Keratinocyte (primary cell): ENCODE data around the gene TSHZ3. TPM values are rescaled to one million over a fixed set of nuclear protein-coding genes. Genes with fewer than 3 reads are reported as not detected.

Experiments
- DNase-seq: peaks from one replicate; pipeline ENCODE4 v3.0.0-alpha.2; 2011; ENCODE audit warnings: low read depth, missing footprints, low spot score
- FAIRE-seq: peaks from 2 replicates; lab custom pipeline; 2011; peaks lifted over from hg19 to GRCh38; lab: Jason Lieb, UNC
- H2AFZ ChIP-seq: 2 replicates; pipeline ENCODE4 v1.6.0; 2012; ENCODE audit warnings: low read length, control low read depth, inconsistent platforms; ENCODE audit not compliant: control insufficient read depth
- H3K27ac ChIP-seq: 2 replicates; pipeline ENCODE4 v1.5.1; 2011; ENCODE audit warnings: low read length; ENCODE audit not compliant: control insufficient read depth, insufficient read depth
- H3K27me3 ChIP-seq: 3 replicates; pipeline ENCODE4 v1.6.0; 2011; ENCODE audit warnings: low read length; ENCODE audit not compliant: control insufficient read depth, insufficient read depth; ENCODE audit errors: extremely low read depth
- H3K36me3 ChIP-seq, 2 experiments: 2 replicates in 1 of 2; 3 replicates in 1 of 2; pipeline ENCODE4 v1.5.1; 2011; ENCODE audit warnings: low read length in 2 of 2, mild to moderate bottlenecking in 1 of 2; ENCODE audit not compliant: control insufficient read depth in 2 of 2, insufficient read depth in 2 of 2; ENCODE audit errors: extremely low read depth in 1 of 2
- H3K4me1 ChIP-seq: 3 replicates; pipeline ENCODE4 v1.5.1; 2011; ENCODE audit warnings: low read length; ENCODE audit not compliant: control insufficient read depth, insufficient read depth; ENCODE audit errors: extremely low read depth
- H3K4me2 ChIP-seq: 3 replicates; pipeline ENCODE4 v1.6.0; 2011; ENCODE audit warnings: low read depth, low read length; ENCODE audit not compliant: control insufficient read depth, insufficient read depth; ENCODE audit errors: extremely low read depth
- H3K4me3 ChIP-seq, 3 experiments: fragments of 200-600 bp in 1 of 3; sonication (generic) in 1 of 3; 2 replicates in 2 of 3; 3 replicates in 1 of 3; pipeline ENCODE4 v1.5.1; 2011 to 2016; ENCODE audit warnings: low read length in 3 of 3, mild to moderate bottlenecking in 3 of 3, control low read depth in 2 of 3, inconsistent platforms in 1 of 3, low read depth in 1 of 3, mixed read lengths in 1 of 3, mixed run types in 1 of 3, moderate library complexity in 1 of 3; ENCODE audit not compliant: control insufficient read depth in 2 of 3, insufficient read depth in 2 of 3; ENCODE audit errors: extremely low read depth in 1 of 3
- H3K79me2 ChIP-seq: 2 replicates; pipeline ENCODE4 v1.6.0; 2012; ENCODE audit warnings: low read length; ENCODE audit not compliant: control insufficient read depth, insufficient read depth
- H3K9ac ChIP-seq: 3 replicates; pipeline ENCODE4 v1.6.0; 2011; ENCODE audit warnings: low read length; ENCODE audit not compliant: control insufficient read depth, insufficient read depth; ENCODE audit errors: extremely low read depth
- H3K9me1 ChIP-seq: 3 replicates; pipeline ENCODE4 v1.6.0; 2011; ENCODE audit warnings: low read length; ENCODE audit not compliant: control insufficient read depth, insufficient read depth; ENCODE audit errors: extremely low read depth
- H3K9me3 ChIP-seq: 2 replicates; pipeline ENCODE4 v1.5.1; 2012; ENCODE audit warnings: low read depth, low read length; ENCODE audit not compliant: control insufficient read depth
- H4K20me1 ChIP-seq: 3 replicates; pipeline ENCODE4 v1.6.0; 2011; ENCODE audit warnings: low read length; ENCODE audit not compliant: control insufficient read depth, insufficient read depth; ENCODE audit errors: extremely low read depth
- CTCF ChIP-seq, 3 experiments: IDR thresholded peaks in 1 of 3; conservative IDR thresholded peaks in 1 of 3; optimal IDR thresholded peaks in 1 of 3; 2 replicates in 2 of 3; 3 replicates in 1 of 3; pipeline versions ENCODE3 to v1.5.1; 2011; ENCODE audit warnings: low read length in 3 of 3, mild to moderate bottlenecking in 3 of 3, moderate library complexity in 2 of 3, control low read depth in 1 of 3, inconsistent platforms in 1 of 3; ENCODE audit not compliant: insufficient read depth in 2 of 3; ENCODE audit errors: extremely low read depth in 1 of 3
- EZH2 ChIP-seq: IDR thresholded peaks from one replicate; pipeline ENCODE4 v1.6.1; 2012; ENCODE audit warnings: inconsistent platforms, mild to moderate bottlenecking, low read length, moderate library complexity
- dilution Hi-C: fragments of 300-500 bp; cut with MboI; formaldehyde crosslinking; loops from one replicate; pipeline ENCODE4 v1.7.0; 2020; ENCODE audit warnings: low sequenced_read_pairs; ENCODE audit not compliant: extremely low pct_ligation_motif_present
- polyA plus RNA-seq, 5 experiments: library from polyadenylated mRNA; depleted of rRNA in 3 of 5; stranded (reverse) in 3 of 5; stranded (forward) in 1 of 5; unstranded in 1 of 5; fragments of >200 nt; gene quantifications; 1 replicate in 1 of 5; 2 replicates in 3 of 5; 3 replicates in 1 of 5; pipeline versions ENCODE4 v1.2.1 to v1.2.3, GENCODE V29; 2011 to 2012; ENCODE audit warnings: missing spikeins in 2 of 5, low read depth in 1 of 5, low replicate concordance in 1 of 5

TSHZ3 gene
- polyA plus RNA-seq, 1 donor (not counting 4 experiments of a cell fraction or from before 2014, with no cell fraction given), result 3.6 TPM

- Histone ChIP-seq H3K9ac (no peak overlapping the region), H2AFZ (no peak overlapping the region), H3K9me1 (no peaks in the 10 kb centered on the region), H3K4me2 (no peak overlapping the region), H4K20me1 (no peaks in the 10 kb centered on the region), H3K27ac (no peak overlapping the region), H3K9me3 (no peaks in the 10 kb centered on the region), H3K4me1 (peaks cover 3% of the 10 kb centered on the region), H3K4me3 (no peak overlapping the region), H3K79me2 (peaks cover 28% of the 10 kb centered on the region), H3K27me3 (no peaks in the 10 kb centered on the region), H3K36me3 (no peaks in the 10 kb centered on the region)
- no peak for FAIRE-seq
- TF ChIP-seq EZH2 (no peak), CTCF (optimal IDR thresholded peaks at IDR 0.05 in 1 of 3, IDR thresholded peaks at IDR 0.05 in 1 of 3, conservative IDR thresholded peaks at IDR 0.05 in 1 of 3; ENCODE audit: extremely low read depth in 1 of 3, insufficient read depth in 2 of 3, low read length in 3 of 3) (no peak)
- dilution Hi-C loops, result no loop called here
- DNase-seq, result no peak
Measured at GRCh38 chr19:31317093-31317492, 32.1 kb downstream of the TSHZ3 start.

GRCh38 chr19:31316201-31316951 is 32.9 kb downstream of the TSHZ3 start:
- H2AFZ ChIP-seq, result no peak overlapping the region
- DNase-seq (no peak), FAIRE-seq (no peak)
- peaks cover 27% of the 10 kb centered on the region for H3K79me2 ChIP-seq
- no peaks in the 10 kb centered on the region for H4K20me1 ChIP-seq
- H3K27ac ChIP-seq, result no peak overlapping the region
- H3K9me1 ChIP-seq, result no peaks in the 10 kb centered on the region
- H3K9me3 ChIP-seq, result no peaks in the 10 kb centered on the region
- H3K4me3 ChIP-seq, result no peak overlapping the region
- H3K4me1 ChIP-seq, result peaks cover 3% of the 10 kb centered on the region
- dilution Hi-C loops, result no loop called here
- H3K36me3 ChIP-seq, result peaks cover 0 to 1% of the 10 kb centered on the region in 2 experiments
- H3K27me3 ChIP-seq, result no peaks in the 10 kb centered on the region
- no peak overlapping the region for H3K9ac ChIP-seq
- no peak overlapping the region for H3K4me2 ChIP-seq
- TF ChIP-seq CTCF (optimal IDR thresholded peaks at IDR 0.05 in 1 of 3, IDR thresholded peaks at IDR 0.05 in 1 of 3, conservative IDR thresholded peaks at IDR 0.05 in 1 of 3; ENCODE audit: extremely low read depth in 1 of 3, insufficient read depth in 2 of 3, low read length in 3 of 3) (no peak), EZH2 (no peak)
